Endothelial cell of umbilical vein (primary cell): ENCODE measurements around the gene ULK4. TPM values are rescaled to one million over a fixed set of nuclear protein-coding genes. Genes with fewer than 3 reads are reported as not detected.

ENCODE experiments used
- BruUV-seq: library from RNA; stranded (reverse); fragments of 400-500 nt; replicated peaks from 2 replicates; lab custom pipeline; 2021; lab: Mats Ljungman, UMichigan
- CTCF ChIA-PET: fragments of 300-600, 350-600 bp; sonication (Branson Sonifier 250); formaldehyde crosslinking; loops from one replicate; lab custom pipeline; 2021; ENCODE audit warnings: antibody characterized with exemption, inconsistent platforms; lab: Charles Lee
- POLR2A ChIA-PET: fragments of 300-600, 350-600 bp; sonication (Branson Sonifier 250); formaldehyde crosslinking; loops from one replicate; lab custom pipeline; 2021; ENCODE audit warnings: antibody characterized with exemption, inconsistent platforms; lab: Charles Lee
- DNase-seq: peaks from one replicate; pipeline ENCODE4 v3.0.0-alpha.2; 2011; ENCODE audit warnings: low read depth, low spot score
- FAIRE-seq: peaks from 2 replicates; lab custom pipeline; 2011; peaks lifted over from hg19 to GRCh38; lab: Jason Lieb, UNC
- H2AFZ ChIP-seq: 2 replicates; pipeline ENCODE4 v1.6.0; 2012; ENCODE audit warnings: low read depth, low read length, control low read depth, inconsistent platforms
- H3K27ac ChIP-seq: 2 replicates; pipeline ENCODE4 v1.5.1; 2011; ENCODE audit warnings: low read depth, mild to moderate bottlenecking, control low read depth, low read length, moderate library complexity; ENCODE audit not compliant: insufficient read depth
- H3K27me3 ChIP-seq, 2 experiments: 2 replicates each; pipeline versions ENCODE4 v1.6.0 to v1.6.1; 2011; ENCODE audit warnings: low read length in 2 of 2, mixed read lengths in 1 of 2; ENCODE audit not compliant: control insufficient read depth in 2 of 2, insufficient read depth in 2 of 2
- H3K36me3 ChIP-seq, 2 experiments: 2 replicates in 1 of 2; 3 replicates in 1 of 2; pipeline ENCODE4 v1.5.1; 2011; ENCODE audit warnings: low read length in 2 of 2, mild to moderate bottlenecking in 1 of 2, moderate library complexity in 1 of 2; ENCODE audit not compliant: control insufficient read depth in 2 of 2, insufficient read depth in 2 of 2; ENCODE audit errors: extremely low read depth in 1 of 2
- H3K4me1 ChIP-seq: 3 replicates; pipeline ENCODE4 v1.5.1; 2011; ENCODE audit warnings: mild to moderate bottlenecking, low read length; ENCODE audit not compliant: control insufficient read depth, insufficient read depth; ENCODE audit errors: extremely low read depth
- H3K4me2 ChIP-seq: 2 replicates; pipeline ENCODE4 v1.6.1; 2011; ENCODE audit warnings: low read length, control low read depth, mixed read lengths; ENCODE audit not compliant: insufficient read depth
- H3K4me3 ChIP-seq, 3 experiments: fragments of 200-600 bp in 1 of 3; sonication (generic), shearing (Covaris generic) in 1 of 3; replicated peaks in 1 of 3; 2 replicates each; pipeline ENCODE4 v1.5.1; 2011 to 2016; ENCODE audit warnings: control low read depth in 3 of 3, low read length in 3 of 3, mild to moderate bottlenecking in 2 of 3, inconsistent platforms in 1 of 3, low read depth in 1 of 3, moderate library complexity in 1 of 3; ENCODE audit not compliant: insufficient read depth in 1 of 3
- H3K79me2 ChIP-seq: 2 replicates; pipeline ENCODE4 v1.6.0; 2012; ENCODE audit warnings: low read length, inconsistent platforms; ENCODE audit not compliant: control insufficient read depth, insufficient read depth
- H3K9ac ChIP-seq: replicated peaks from 2 replicates; pipeline ENCODE3; 2011; ENCODE audit warnings: low read length, control low read depth; ENCODE audit not compliant: insufficient read depth; ENCODE audit errors: extremely low read depth
- H3K9me1 ChIP-seq: replicated peaks from 3 replicates; pipeline ENCODE4 v1.6.0; 2011; ENCODE audit warnings: mild to moderate bottlenecking, low read length; ENCODE audit not compliant: control insufficient read depth, insufficient read depth; ENCODE audit errors: extremely low read depth
- H3K9me3 ChIP-seq: replicated peaks from 2 replicates; pipeline ENCODE4 v1.5.1; 2012; ENCODE audit warnings: low read length, inconsistent platforms; ENCODE audit not compliant: control insufficient read depth, insufficient read depth
- H4K20me1 ChIP-seq: replicated peaks from 2 replicates; pipeline ENCODE3; 2011; ENCODE audit warnings: mild to moderate bottlenecking, low read length; ENCODE audit not compliant: control insufficient read depth, insufficient read depth; ENCODE audit errors: extremely low read depth
- EZH2 ChIP-seq: IDR thresholded peaks from 2 replicates; pipeline ENCODE4 v1.6.1; 2012; ENCODE audit warnings: borderline replicate concordance, low read depth, mild to moderate bottlenecking, moderate library complexity, low read length, inconsistent platforms; ENCODE audit not compliant: severe bottlenecking
- FOS ChIP-seq: IDR thresholded peaks from 2 replicates; pipeline ENCODE4 v1.6.1; 2011; ENCODE audit warnings: mild to moderate bottlenecking, low read length, moderate library complexity, borderline replicate concordance; ENCODE audit not compliant: insufficient read depth
- GATA2 ChIP-seq: IDR thresholded peaks from 2 replicates; pipeline ENCODE4 v1.7.0; 2011; ENCODE audit warnings: low read depth, mild to moderate bottlenecking, moderate library complexity, mixed read lengths, low read length; ENCODE audit not compliant: insufficient read length, insufficient read depth
- JUN ChIP-seq: IDR thresholded peaks from 2 replicates; pipeline ENCODE4 v1.6.1; 2011; ENCODE audit warnings: borderline replicate concordance, low read depth; ENCODE audit not compliant: insufficient read length, insufficient read depth
- MYC ChIP-seq: IDR thresholded peaks from one replicate; pipeline ENCODE4 v1.6.1; 2011; ENCODE audit warnings: mild to moderate bottlenecking, low read depth, low read length
- POLR2A ChIP-seq: IDR thresholded peaks from 2 replicates; pipeline ENCODE4 v1.6.1; 2012; ENCODE audit warnings: low read depth, mild to moderate bottlenecking, control low read depth, low read length
- POLR2AphosphoS5 ChIP-seq: IDR thresholded peaks from 2 replicates; pipeline ENCODE4 v1.6.1; 2012; ENCODE audit warnings: low read depth, mild to moderate bottlenecking, control low read depth, low read length, moderate library complexity; ENCODE audit not compliant: insufficient read depth
- dilution Hi-C: fragments of 300-500 bp; cut with MboI; formaldehyde crosslinking; loops from one replicate; pipeline ENCODE4 v1.15.0; 2019; ENCODE audit warnings: low sequenced_read_pairs; ENCODE audit not compliant: extremely low pct_ligation_motif_present
- intact Hi-C: fragments of 100-400 bp; cut with micrococcal nuclease; formaldehyde crosslinking; loops from one replicate; pipeline ENCODE4 v1.10.0; 2022
- polyA plus RNA-seq, 4 experiments: library from polyadenylated mRNA; depleted of rRNA in 3 of 4; stranded (reverse) in 3 of 4; unstranded in 1 of 4; fragments of >200 nt; gene quantifications; 2 replicates each; pipeline versions ENCODE4 v1.2.1 to v1.2.3, GENCODE V29; 2011 to 2012; ENCODE audit warnings: missing spikeins in 1 of 4
- total RNA-seq: library from RNA; stranded (reverse); gene quantifications from 2 replicates; pipeline ENCODE4 v1.2.3, GENCODE V29; 2021
- TF ChIP-seq, protein P1 (sequence below), 2 donors: IDR thresholded peaks; 1 replicate in 1 of 2; 2 replicates in 1 of 2; pipeline ENCODE4 v1.5.1; 2011; ENCODE audit warnings: low read length in 2 of 2, mild to moderate bottlenecking in 2 of 2, moderate library complexity in 2 of 2, control low read depth in 1 of 2, inconsistent platforms in 1 of 2, low read depth in 1 of 2; ENCODE audit not compliant: insufficient read depth in 1 of 2; ENCODE audit errors: extremely low read depth in 1 of 2
- TF ChIP-seq, protein P2 (sequence below): IDR thresholded peaks from 2 replicates; pipeline ENCODE4 v1.6.1; 2011; ENCODE audit not compliant: insufficient read depth, insufficient read length

Gene ULK4
- total and polyA plus RNA-seq, 2 donors (not counting 3 experiments of a cell fraction or from before 2014, with no cell fraction given) = 3.3 to 16.0 TPM

DNA sequence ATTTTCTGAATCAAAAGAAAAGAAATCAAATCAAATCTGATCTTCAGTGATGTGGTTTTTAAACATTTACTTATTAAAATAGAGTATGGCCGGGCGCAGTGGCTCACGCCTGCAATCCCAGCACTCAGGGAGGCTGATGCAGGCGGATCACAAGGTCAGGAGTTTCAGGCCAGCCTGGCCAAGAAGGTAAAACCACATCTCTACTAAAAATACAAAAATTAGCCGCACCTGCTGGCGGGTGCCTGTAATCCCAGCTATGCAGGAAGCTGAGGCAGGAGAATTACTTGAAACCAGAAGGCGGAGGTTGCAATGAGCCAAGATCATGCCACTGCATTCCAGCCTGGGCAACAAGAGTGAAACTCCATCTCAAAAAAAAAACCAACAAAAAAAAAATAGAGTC lies 169.1 kb downstream of the ULK4 start:
- Histone ChIP-seq H3K9me1 (no peaks in the 10 kb centered on the region), H3K36me3 (no peaks in the 10 kb centered on the region), H3K4me1 (no peaks in the 10 kb centered on the region), H3K27ac (no peak overlapping the region), H4K20me1 (no peaks in the 10 kb centered on the region), H2AFZ (no peak overlapping the region), H3K9ac (no peak overlapping the region), H3K9me3 (no peaks in the 10 kb centered on the region), H3K27me3 (no peaks in the 10 kb centered on the region), H3K4me3 (no peak overlapping the region), H3K79me2 (no peaks in the 10 kb centered on the region), H3K4me2 (no peak overlapping the region)
- FAIRE-seq (no peak), DNase-seq (no peak)
- ChIA-PET POLR2A (no interaction called here), CTCF (no interaction called here)
- TF ChIP-seq POLR2AphosphoS5 = no peak
- TF ChIP-seq JUN = no peak
- no peak for TF ChIP-seq GATA2
- intact Hi-C loops = no loop called here
- dilution Hi-C loops = no loop called here
- no TSS peak for BruUV-seq

DNA sequence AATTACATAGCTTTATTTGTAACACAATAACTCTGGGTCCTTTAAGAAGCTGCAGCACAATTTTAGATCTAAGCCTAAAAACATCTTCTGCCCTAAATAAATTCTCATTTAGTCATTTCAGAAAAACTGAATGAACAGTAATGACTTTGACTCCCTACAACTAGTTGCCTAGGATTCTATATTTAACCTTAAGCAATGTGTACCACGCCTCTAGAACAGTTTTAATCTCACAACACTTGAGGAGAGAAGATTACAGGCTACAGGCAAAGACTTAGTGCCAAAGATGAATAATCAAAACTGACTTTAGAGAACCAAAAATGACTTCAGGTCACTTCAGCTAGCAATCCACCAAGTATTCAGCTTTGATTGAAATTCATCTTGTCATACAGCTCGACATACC lies 192.8 kb downstream of the ULK4 start:
- FAIRE-seq = peak; percentile 48
- H3K9me1 ChIP-seq = no peaks in the 10 kb centered on the region
- DNase-seq = no peak
- no peaks in the 10 kb centered on the region for H3K79me2 ChIP-seq
- BruUV-seq = no TSS peak
- TF ChIP-seq, protein P1, sequence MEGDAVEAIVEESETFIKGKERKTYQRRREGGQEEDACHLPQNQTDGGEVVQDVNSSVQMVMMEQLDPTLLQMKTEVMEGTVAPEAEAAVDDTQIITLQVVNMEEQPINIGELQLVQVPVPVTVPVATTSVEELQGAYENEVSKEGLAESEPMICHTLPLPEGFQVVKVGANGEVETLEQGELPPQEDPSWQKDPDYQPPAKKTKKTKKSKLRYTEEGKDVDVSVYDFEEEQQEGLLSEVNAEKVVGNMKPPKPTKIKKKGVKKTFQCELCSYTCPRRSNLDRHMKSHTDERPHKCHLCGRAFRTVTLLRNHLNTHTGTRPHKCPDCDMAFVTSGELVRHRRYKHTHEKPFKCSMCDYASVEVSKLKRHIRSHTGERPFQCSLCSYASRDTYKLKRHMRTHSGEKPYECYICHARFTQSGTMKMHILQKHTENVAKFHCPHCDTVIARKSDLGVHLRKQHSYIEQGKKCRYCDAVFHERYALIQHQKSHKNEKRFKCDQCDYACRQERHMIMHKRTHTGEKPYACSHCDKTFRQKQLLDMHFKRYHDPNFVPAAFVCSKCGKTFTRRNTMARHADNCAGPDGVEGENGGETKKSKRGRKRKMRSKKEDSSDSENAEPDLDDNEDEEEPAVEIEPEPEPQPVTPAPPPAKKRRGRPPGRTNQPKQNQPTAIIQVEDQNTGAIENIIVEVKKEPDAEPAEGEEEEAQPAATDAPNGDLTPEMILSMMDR (IDR thresholded peaks at IDR 0.05; ENCODE audit: extremely low read depth in 1 of 2, insufficient read depth in 1 of 2, low read depth in 1 of 2, low read length in 2 of 2) = no peak
- TF ChIP-seq POLR2A (no peak), GATA2 (no peak), FOS (no peak), JUN (no peak), EZH2 (no peak), POLR2AphosphoS5 (no peak), MYC (no peak)
- TF ChIP-seq, protein P2, sequence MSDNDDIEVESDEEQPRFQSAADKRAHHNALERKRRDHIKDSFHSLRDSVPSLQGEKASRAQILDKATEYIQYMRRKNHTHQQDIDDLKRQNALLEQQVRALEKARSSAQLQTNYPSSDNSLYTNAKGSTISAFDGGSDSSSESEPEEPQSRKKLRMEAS = no peak
- CTCF ChIA-PET = no interaction called here
- dilution Hi-C loops (no loop called here), intact Hi-C loops (no loop called here)
- no peak overlapping the region for H3K27ac ChIP-seq
- H3K36me3 ChIP-seq = no peaks in the 10 kb centered on the region
- no peaks in the 10 kb centered on the region for H3K9me3 ChIP-seq
- no peak overlapping the region for H3K4me2 ChIP-seq
- H3K4me3 ChIP-seq = no peak overlapping the region
- H3K27me3 ChIP-seq = no peaks in the 10 kb centered on the region
- no peaks in the 10 kb centered on the region for H4K20me1 ChIP-seq
- no peaks in the 10 kb centered on the region for H3K4me1 ChIP-seq
- no peak overlapping the region for H3K9ac ChIP-seq
- POLR2A ChIA-PET = no interaction called here
- H2AFZ ChIP-seq = no peak overlapping the region
